Keratinocyte (primary cell): ENCODE measurements around the gene IL11. TPM values are rescaled to one million over a fixed set of nuclear protein-coding genes. Genes with fewer than 3 reads are reported as not detected.

Experiments used
- DNase-seq: peaks from one replicate; pipeline ENCODE4 v3.0.0-alpha.2; 2011; ENCODE audit warnings: low read depth, missing footprints, low spot score
- FAIRE-seq: peaks from 2 replicates; lab custom pipeline; 2011; peaks lifted over from hg19 to GRCh38; lab: Jason Lieb, UNC
- H2AFZ ChIP-seq: 2 replicates; pipeline ENCODE4 v1.6.0; 2012; ENCODE audit warnings: low read length, control low read depth, inconsistent platforms; ENCODE audit not compliant: control insufficient read depth
- H3K27ac ChIP-seq: 2 replicates; pipeline ENCODE4 v1.5.1; 2011; ENCODE audit warnings: low read length; ENCODE audit not compliant: control insufficient read depth, insufficient read depth
- H3K27me3 ChIP-seq: 3 replicates; pipeline ENCODE4 v1.6.0; 2011; ENCODE audit warnings: low read length; ENCODE audit not compliant: control insufficient read depth, insufficient read depth; ENCODE audit errors: extremely low read depth
- H3K36me3 ChIP-seq, 2 experiments: 2 replicates in 1 of 2; 3 replicates in 1 of 2; pipeline ENCODE4 v1.5.1; 2011; ENCODE audit warnings: low read length in 2 of 2, mild to moderate bottlenecking in 1 of 2; ENCODE audit not compliant: control insufficient read depth in 2 of 2, insufficient read depth in 2 of 2; ENCODE audit errors: extremely low read depth in 1 of 2
- H3K4me1 ChIP-seq: 3 replicates; pipeline ENCODE4 v1.5.1; 2011; ENCODE audit warnings: low read length; ENCODE audit not compliant: control insufficient read depth, insufficient read depth; ENCODE audit errors: extremely low read depth
- H3K4me2 ChIP-seq: 3 replicates; pipeline ENCODE4 v1.6.0; 2011; ENCODE audit warnings: low read depth, low read length; ENCODE audit not compliant: control insufficient read depth, insufficient read depth; ENCODE audit errors: extremely low read depth
- H3K4me3 ChIP-seq, 3 experiments: fragments of 200-600 bp in 1 of 3; sonication (generic) in 1 of 3; 2 replicates in 2 of 3; 3 replicates in 1 of 3; pipeline ENCODE4 v1.5.1; 2011 to 2016; ENCODE audit warnings: low read length in 3 of 3, mild to moderate bottlenecking in 3 of 3, control low read depth in 2 of 3, inconsistent platforms in 1 of 3, low read depth in 1 of 3, mixed read lengths in 1 of 3, mixed run types in 1 of 3, moderate library complexity in 1 of 3; ENCODE audit not compliant: control insufficient read depth in 2 of 3, insufficient read depth in 2 of 3; ENCODE audit errors: extremely low read depth in 1 of 3
- H3K79me2 ChIP-seq: 2 replicates; pipeline ENCODE4 v1.6.0; 2012; ENCODE audit warnings: low read length; ENCODE audit not compliant: control insufficient read depth, insufficient read depth
- H3K9ac ChIP-seq: 3 replicates; pipeline ENCODE4 v1.6.0; 2011; ENCODE audit warnings: low read length; ENCODE audit not compliant: control insufficient read depth, insufficient read depth; ENCODE audit errors: extremely low read depth
- H3K9me1 ChIP-seq: 3 replicates; pipeline ENCODE4 v1.6.0; 2011; ENCODE audit warnings: low read length; ENCODE audit not compliant: control insufficient read depth, insufficient read depth; ENCODE audit errors: extremely low read depth
- H3K9me3 ChIP-seq: 2 replicates; pipeline ENCODE4 v1.5.1; 2012; ENCODE audit warnings: low read depth, low read length; ENCODE audit not compliant: control insufficient read depth
- H4K20me1 ChIP-seq: 3 replicates; pipeline ENCODE4 v1.6.0; 2011; ENCODE audit warnings: low read length; ENCODE audit not compliant: control insufficient read depth, insufficient read depth; ENCODE audit errors: extremely low read depth
- CTCF ChIP-seq, 3 experiments: IDR thresholded peaks in 1 of 3; conservative IDR thresholded peaks in 1 of 3; optimal IDR thresholded peaks in 1 of 3; 2 replicates in 2 of 3; 3 replicates in 1 of 3; pipeline versions ENCODE3 to v1.5.1; 2011; ENCODE audit warnings: low read length in 3 of 3, mild to moderate bottlenecking in 3 of 3, moderate library complexity in 2 of 3, control low read depth in 1 of 3, inconsistent platforms in 1 of 3; ENCODE audit not compliant: insufficient read depth in 2 of 3; ENCODE audit errors: extremely low read depth in 1 of 3
- EZH2 ChIP-seq: IDR thresholded peaks from one replicate; pipeline ENCODE4 v1.6.1; 2012; ENCODE audit warnings: inconsistent platforms, mild to moderate bottlenecking, low read length, moderate library complexity
- dilution Hi-C: fragments of 300-500 bp; cut with MboI; formaldehyde crosslinking; loops from one replicate; pipeline ENCODE4 v1.7.0; 2020; ENCODE audit warnings: low sequenced_read_pairs; ENCODE audit not compliant: extremely low pct_ligation_motif_present
- polyA plus RNA-seq, 5 experiments: library from polyadenylated mRNA; depleted of rRNA in 3 of 5; stranded (reverse) in 3 of 5; stranded (forward) in 1 of 5; unstranded in 1 of 5; fragments of >200 nt; gene quantifications; 1 replicate in 1 of 5; 2 replicates in 3 of 5; 3 replicates in 1 of 5; pipeline versions ENCODE4 v1.2.1 to v1.2.3, GENCODE V29; 2011 to 2012; ENCODE audit warnings: missing spikeins in 2 of 5, low read depth in 1 of 5, low replicate concordance in 1 of 5

The IL11 gene
- polyA plus RNA-seq, 1 donor (not counting 4 experiments of a cell fraction or from before 2014, with no cell fraction given), result 2.2 TPM

DNA sequence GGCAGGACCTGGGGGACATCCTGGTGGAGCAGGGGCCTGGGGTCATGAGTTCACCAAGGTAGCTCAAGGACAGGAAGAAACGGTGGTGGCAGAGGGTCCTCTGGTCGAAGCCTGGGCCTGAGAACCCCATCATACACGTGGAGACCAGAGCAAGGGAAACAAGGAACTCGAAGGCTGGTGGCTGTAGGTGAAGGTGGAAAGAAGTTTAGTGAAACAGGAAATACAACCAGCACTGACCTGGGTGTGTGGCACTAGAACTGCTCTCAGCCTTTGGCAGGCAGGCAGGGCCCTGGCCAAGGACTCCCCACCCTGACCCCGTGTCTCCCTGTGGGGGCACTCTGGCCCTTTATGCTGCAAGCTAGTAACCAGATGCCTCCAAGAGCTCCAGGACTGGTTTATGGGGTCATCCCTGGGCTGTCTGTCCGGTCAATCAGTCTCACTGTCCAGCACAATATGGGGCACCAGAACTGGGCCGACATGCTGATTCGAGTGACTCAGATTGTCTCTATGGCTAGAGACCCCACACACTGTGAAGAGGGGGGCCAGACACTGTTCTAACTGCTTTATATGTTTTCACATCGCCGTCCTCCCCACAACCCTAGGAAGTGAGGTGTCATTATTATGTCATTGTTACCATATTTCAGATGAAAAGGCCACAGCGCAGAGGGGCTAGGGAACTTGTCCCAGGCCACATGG, 19.5 kb downstream of the IL11 start:
- dilution Hi-C loops, result no loop called here
- H3K27ac ChIP-seq, result no peak overlapping the region

DNA sequence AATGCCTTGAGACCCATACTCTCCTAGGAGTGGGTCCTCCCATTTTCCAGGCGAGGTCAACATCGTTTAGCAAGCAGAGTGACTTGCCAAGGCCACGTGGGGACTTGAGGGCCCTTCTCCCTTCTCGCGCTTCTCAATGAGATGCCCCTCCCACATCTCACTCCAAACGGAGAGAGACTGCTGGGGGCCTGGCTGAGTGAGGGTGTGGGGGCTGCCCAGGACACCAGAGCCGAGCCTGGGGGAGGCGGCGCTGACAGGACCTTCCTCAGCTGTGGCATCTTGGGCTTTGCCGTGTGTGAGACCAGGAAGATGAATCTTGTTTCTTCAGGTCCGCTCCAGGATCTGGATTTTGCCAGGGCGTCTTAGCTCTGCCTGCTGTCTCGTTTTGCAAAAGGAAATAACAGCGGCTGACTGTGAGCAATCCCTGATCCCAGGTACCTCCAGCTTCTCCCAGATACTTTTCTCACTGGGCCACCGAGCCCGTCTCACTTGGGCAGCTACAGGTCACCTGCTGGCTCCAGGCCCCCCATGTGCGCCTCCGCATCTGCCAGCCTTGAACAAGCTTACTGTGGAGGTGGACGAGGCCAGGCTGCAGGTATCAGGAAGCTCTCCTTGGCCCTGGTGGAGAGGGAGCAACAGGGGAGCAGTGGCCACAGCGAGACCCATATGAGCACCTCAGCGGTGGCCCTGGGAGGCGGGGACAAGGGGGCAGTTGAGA, 21.8 kb downstream of the IL11 start:
- no peak for TF ChIP-seq CTCF (optimal IDR thresholded peaks at IDR 0.05 in 1 of 3, IDR thresholded peaks at IDR 0.05 in 1 of 3, conservative IDR thresholded peaks at IDR 0.05 in 1 of 3; ENCODE audit: extremely low read depth in 1 of 3, insufficient read depth in 2 of 3, low read length in 3 of 3)
- TF ChIP-seq EZH2, result no peak
- Histone ChIP-seq H3K9me1 (no peaks in the 10 kb centered on the region), H3K4me3 (no peak overlapping the region), H3K9ac (no peak overlapping the region), H3K4me2 (no peak overlapping the region), H3K4me1 (peaks cover 7% of the 10 kb centered on the region), H3K36me3 (peaks cover 0 to 8% of the 10 kb centered on the region in 2 experiments), H3K27me3 (peaks cover 22% of the 10 kb centered on the region), H4K20me1 (no peaks in the 10 kb centered on the region), H3K79me2 (no peaks in the 10 kb centered on the region), H2AFZ (no peak overlapping the region), H3K9me3 (no peaks in the 10 kb centered on the region), H3K27ac (no peak overlapping the region)
- dilution Hi-C loops, result no loop called here
- FAIRE-seq, result no peak
- no peak for DNase-seq

More for the DNA sequence above, 19.5 kb downstream of the IL11 start:
- H3K4me3 ChIP-seq, result no peak overlapping the region
- no peaks in the 10 kb centered on the region for H3K9me3 ChIP-seq
- no peak overlapping the region for H3K4me2 ChIP-seq
- no peaks in the 10 kb centered on the region for H3K79me2 ChIP-seq
- H4K20me1 ChIP-seq, result no peaks in the 10 kb centered on the region
- no peak overlapping the region for H2AFZ ChIP-seq
- no peaks in the 10 kb centered on the region for H3K9me1 ChIP-seq
- H3K27me3 ChIP-seq, result peaks cover 25% of the 10 kb centered on the region
- DNase-seq (no peak), FAIRE-seq (no peak)
- TF ChIP-seq EZH2 (no peak), CTCF (optimal IDR thresholded peaks at IDR 0.05 in 1 of 3, IDR thresholded peaks at IDR 0.05 in 1 of 3, conservative IDR thresholded peaks at IDR 0.05 in 1 of 3; ENCODE audit: extremely low read depth in 1 of 3, insufficient read depth in 2 of 3, low read length in 3 of 3) (no peak)
- H3K36me3 ChIP-seq, result peaks cover 0 to 4% of the 10 kb centered on the region in 2 experiments
- H3K9ac ChIP-seq, result no peak overlapping the region
- H3K4me1 ChIP-seq, result peaks cover 9% of the 10 kb centered on the region
